GM18907 (cell line): ENCODE measurements around the gene UGT2A3.
"Not testable (repeated sequence)": the region's sequence is repeated elsewhere in the genome, so short reads cannot be mapped to it uniquely, and the experiment has no call there.

Experiments
- ATAC-seq: cut with Tn5 transposase; IDR thresholded peaks from one replicate; pipeline ENCODE4 v1.9.1; 2021; ENCODE audit warnings: mild to moderate bottlenecking, moderate library complexity; ENCODE audit not compliant: unreplicated experiment

The UGT2A3 gene

GRCh38 chr4:68951078-68951805 lies at the start of gene UGT2A3:
Gene UGT2A3 (minus strand): TSS chr4:68951804. CDS start chr4:68951760, 44 bp downstream.
- ATAC-seq, result peak; percentile 78

- no peak for ATAC-seq
Observed at GRCh38 chr4:68997040-68997439, 45.4 kb upstream of the UGT2A3 start.

GRCh38 chr4:68995292-68995691 lies 43.7 kb upstream of the UGT2A3 start:
- ATAC-seq, result no peak

GRCh38 chr4:68987007-68987406 lies 35.4 kb upstream of the UGT2A3 start:
- ATAC-seq, result peak; percentile 90

GRCh38 chr4:68985442-68985841 lies 33.8 kb upstream of the UGT2A3 start:
- no peak for ATAC-seq

- no peak for ATAC-seq
Observed at GRCh38 chr4:68984947-68985346, 33.3 kb upstream of the UGT2A3 start.

GRCh38 chr4:68963374-68963773 lies 11.8 kb upstream of the UGT2A3 start:
- ATAC-seq, result no peak

- ATAC-seq, result no peak
Observed at GRCh38 chr4:68962868-68963267, 11.3 kb upstream of the UGT2A3 start.

GRCh38 chr4:68960294-68961163 lies 8.9 kb upstream of the UGT2A3 start:
- no peak for ATAC-seq

GRCh38 chr4:68959085-68959484 lies 7.5 kb upstream of the UGT2A3 start:
- ATAC-seq, result not testable (repeated sequence)

GRCh38 chr4:68954126-68954525 lies 2.5 kb upstream of the UGT2A3 start:
- ATAC-seq, result no peak

- ATAC-seq, result no peak
Observed at GRCh38 chr4:68953056-68953596, 1.5 kb upstream of the UGT2A3 start.

- ATAC-seq, result peak; percentile 26
Observed at GRCh38 chr4:68951806-68952585, 392 bp upstream of the UGT2A3 start.

- no peak for ATAC-seq
Observed at GRCh38 chr4:68950033-68950432, 1.6 kb downstream of the UGT2A3 start.

- no peak for ATAC-seq
Observed at GRCh38 chr4:68948985-68949384, 2.6 kb downstream of the UGT2A3 start.

- ATAC-seq, result no peak
Observed at GRCh38 chr4:68948044-68948743, 3.4 kb downstream of the UGT2A3 start.

- no peak for ATAC-seq
Observed at GRCh38 chr4:68929076-68929737, 22.4 kb downstream of the UGT2A3 start.

- ATAC-seq, result no peak
Observed at GRCh38 chr4:68927165-68927564, 24.4 kb downstream of the UGT2A3 start.

GRCh38 chr4:68922202-68922601 lies 29.4 kb downstream of the UGT2A3 start:
- not testable (repeated sequence) for ATAC-seq

- ATAC-seq, result no peak
Observed at GRCh38 chr4:68921051-68921450, 30.6 kb downstream of the UGT2A3 start.
